ENCODE results near the gene SLC7A1.

SLC7A1 gene

GRCh38 chr13:29511980-29512379 is 83.5 kb downstream of the SLC7A1 start:
- DNase-seq = no peak

DNA sequence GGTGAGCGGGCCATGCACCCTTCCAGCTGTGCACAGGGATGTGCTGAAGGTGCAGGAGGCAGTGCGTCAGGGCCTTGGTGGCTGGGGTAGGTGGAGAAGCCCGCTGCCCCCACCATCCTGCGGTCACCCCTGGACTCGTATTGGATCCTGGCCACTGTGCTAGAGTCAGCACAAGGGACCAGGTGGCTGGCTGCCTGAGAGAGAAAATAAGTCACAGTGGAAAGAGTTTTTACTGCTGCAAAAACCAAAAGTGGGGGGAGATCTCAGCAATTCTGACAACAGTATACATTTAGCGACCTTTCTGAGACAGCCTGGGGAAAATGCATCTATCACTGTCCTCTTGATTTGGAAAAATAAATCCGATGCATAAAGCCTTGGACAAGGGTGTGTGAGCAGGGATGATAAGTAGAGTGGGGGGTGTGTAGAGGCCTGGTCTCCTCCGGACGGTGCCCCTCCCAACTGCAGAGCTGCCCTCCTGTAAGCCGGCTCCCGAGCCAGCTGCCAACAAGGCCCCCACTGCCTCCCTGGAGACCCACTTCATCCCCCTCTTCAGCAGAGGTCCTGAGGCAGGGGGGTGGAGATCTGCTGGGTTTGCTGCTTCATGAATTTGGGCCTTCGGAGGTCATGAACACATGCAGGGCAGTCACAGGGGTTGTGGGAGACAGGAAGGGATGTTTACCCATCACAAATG is 84.2 kb downstream of the SLC7A1 start:
- DNase-seq = no peak

DNA sequence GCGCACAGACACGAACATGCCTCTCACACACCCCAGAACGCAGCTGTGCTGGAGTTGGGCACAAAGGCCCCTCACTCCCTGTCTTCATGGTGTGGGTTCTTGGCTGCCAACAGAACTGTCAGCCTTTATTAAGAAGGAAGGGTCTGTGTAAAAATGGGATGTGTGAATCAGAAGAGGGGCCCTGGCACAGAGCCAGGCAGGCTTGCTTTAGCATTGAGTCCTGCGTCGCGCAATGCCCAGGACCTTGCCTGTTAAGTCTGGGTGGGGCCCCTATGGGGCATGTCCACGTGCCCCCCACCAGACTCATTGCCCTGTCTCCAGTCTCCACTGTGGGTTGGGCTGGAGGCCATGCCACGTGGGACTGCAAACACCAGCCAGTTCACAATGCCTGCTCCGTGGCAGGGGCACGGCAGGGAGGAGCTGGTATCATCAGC is 84.8 kb downstream of the SLC7A1 start:
- DNase-seq = peak in 9 of 51 donors; percentile 7 to 31 (median 15)

DNA sequence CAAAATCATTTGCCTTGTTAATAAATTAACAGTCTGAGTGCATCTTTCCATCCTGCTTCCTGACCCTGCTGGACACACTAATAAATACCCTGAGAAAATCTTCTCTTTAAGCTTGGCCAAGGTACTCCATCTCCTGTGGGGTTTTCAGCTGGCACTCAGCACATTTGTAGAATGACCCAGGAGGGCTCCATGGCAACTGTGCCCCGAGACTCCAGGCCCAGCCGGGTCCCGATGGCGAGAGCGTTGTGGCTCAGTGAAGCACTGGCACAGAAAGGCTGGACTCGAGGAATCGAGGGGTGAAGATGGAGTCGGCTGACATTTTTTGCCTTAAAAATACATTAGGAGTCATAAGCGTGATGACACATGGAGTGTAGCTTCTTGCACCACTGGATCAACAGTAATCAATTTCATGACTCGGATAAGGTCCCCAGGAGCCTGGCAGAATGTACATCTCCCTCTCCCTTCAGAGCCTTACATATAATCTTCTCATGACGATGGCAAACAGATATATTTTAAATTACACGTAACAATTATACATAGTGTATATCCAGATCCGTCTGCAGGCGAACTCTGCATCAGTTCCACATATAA is 85.4 kb downstream of the SLC7A1 start:
- peak in 21 of 51 donors; percentile 9 to 51 (median 29) for DNase-seq

GRCh38 chr13:29508876-29509252 is 86.6 kb downstream of the SLC7A1 start:
- DNase-seq = no peak

GRCh38 chr13:29508130-29508875 is 87.2 kb downstream of the SLC7A1 start:
- DNase-seq = peak; percentile 13 to 90 (median 69)

GRCh38 chr13:29507356-29507755 is 88.1 kb downstream of the SLC7A1 start:
- peak in 1 of 51 donors; percentile 17 for DNase-seq

GRCh38 chr13:29505950-29506349 is 89.5 kb downstream of the SLC7A1 start:
- no peak for DNase-seq

DNA sequence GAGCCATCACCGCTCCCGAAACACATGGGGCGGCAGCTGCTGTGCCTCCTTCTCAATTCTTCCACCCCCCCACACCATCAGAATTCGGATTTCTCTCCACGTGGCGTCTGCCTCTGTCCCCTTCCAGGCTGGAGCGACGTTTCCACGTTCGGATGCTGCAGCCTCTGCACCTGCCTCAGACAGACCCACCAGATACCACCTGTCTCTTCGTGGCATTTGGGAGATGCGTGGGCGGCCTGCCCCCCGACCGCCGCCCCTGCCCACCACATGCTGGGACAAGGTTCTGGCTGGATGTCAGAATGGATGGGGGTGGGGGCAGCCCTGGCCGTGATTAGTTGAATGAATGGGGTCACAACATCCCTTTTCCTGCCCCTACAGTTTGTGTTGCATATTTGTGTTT is 90.0 kb downstream of the SLC7A1 start:
- no peak for DNase-seq

DNA sequence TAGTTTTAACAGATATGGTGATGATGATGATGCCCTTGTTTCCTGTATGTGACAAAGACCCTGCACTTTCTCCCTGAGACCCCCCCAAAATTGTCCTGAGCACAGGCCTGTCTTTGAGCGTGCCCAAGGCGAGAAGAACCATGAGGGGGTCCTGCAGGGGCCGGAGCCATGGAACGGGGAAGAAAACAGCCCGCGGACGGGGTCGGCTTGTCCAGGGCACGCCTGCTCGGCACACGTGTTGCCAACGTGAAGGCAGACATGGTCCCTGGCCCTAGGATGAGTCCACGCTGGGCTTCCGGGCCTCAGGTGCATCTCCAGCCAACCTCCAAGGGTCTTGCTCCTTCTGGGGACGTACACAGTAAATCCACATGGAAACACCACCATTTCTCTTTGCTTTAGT is 90.8 kb downstream of the SLC7A1 start:
- no peak for DNase-seq

DNA sequence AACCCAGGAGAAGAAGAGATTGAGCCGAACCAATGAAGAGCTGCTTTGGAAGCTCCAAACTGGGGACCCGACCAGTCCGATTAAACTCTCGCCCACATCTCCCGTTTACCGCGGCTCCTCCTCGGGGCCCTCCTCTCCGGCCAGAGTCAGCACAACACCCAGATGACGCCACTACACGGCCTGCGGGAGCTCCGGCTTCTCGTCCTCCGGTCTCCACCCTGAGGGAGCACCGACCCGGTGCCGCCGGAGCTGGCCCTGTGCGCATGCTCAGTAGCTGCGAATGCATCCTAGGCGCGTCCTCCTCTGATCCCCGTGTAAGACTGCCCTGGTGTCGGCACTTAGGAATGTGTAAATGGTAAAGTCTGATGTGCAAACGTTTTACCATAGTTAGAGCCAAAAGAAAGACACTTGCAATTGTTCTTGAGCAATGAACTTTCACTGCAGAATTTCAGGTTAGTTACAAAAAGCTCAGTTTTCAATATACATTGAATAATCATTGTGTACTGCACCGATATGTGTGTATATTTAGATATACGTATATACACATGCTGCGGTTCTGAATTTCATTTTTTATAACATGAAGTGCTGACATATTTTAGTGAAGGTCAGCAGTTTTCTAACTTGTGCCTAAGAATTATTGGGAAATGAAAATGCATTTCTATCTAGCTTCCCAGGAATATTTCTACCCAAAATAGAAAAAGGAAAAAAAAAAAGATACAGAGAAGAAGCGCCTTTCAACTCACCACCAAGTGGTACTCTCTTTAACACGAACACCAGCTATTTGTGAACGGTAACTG is 92.2 kb downstream of the SLC7A1 start:
- DNase-seq = peak in 5 of 51 donors; percentile 15 to 34 (median 16)

DNA sequence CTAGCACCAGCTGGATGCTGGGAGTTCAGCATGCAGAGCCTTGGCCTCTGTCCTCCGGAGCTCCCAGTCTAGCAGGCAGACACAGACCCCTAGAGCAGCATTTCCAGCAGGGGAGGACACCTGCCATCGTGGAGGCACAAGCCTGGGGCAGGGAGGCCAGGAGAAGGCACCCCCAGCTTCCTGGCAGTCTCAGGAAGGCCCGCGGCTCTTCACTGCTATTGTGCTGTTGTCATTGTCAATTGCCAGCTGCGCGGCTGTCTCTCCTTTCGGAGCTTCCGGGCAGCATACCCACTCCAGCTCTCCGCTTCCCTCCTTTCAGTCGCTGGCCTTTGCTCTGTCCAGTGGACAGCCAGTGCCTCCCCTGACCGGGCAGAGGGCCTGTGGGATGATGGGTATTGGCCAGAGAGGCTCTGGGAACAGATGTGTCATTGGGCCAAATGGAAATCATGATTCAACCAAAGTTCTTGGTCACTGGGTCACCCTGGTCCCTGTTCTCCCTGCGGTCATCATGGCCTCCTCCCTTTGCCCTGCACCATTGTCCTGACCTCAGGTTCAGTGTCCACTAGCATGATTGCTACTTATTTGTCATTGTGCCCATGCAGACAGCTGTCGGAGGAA is 93.0 kb downstream of the SLC7A1 start:
- DNase-seq = no peak

DNA sequence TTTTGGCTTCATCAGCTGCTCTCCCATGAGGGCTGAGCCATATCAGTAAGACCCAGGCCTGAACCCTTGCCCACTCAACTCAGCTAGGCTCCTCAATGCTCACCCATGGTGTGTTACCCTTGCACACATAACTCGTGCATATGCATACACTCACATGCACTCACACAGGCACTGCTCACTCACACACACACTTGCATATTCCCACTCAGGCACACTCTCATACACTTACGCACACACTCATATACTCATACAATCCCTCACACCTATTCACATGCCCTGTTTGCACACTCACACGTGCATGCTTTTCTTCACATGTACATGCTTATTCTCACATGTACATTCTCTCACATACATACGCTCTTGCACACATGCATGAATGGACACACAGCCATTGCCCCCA is 93.8 kb downstream of the SLC7A1 start:
- DNase-seq = no peak

DNA sequence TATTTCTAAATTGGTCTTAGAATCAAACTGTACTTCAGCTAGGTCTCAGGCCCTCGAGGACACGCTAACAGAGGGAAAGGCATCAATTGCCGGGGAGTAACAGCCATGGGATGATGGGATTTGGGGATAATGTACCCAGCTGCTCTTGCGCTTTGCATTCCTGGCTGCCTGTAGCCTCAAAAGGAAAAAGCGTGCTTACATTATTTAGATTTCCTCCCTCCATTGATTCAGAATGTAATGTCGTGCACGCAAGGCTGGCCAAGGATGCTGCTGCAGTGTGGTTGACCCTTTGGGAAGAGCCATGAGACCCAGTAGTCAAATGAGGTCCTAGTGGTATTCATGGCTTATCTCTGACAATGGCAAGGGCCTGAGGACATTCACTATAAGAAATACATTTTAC is 95.1 kb downstream of the SLC7A1 start:
- DNase-seq = no peak

DNA sequence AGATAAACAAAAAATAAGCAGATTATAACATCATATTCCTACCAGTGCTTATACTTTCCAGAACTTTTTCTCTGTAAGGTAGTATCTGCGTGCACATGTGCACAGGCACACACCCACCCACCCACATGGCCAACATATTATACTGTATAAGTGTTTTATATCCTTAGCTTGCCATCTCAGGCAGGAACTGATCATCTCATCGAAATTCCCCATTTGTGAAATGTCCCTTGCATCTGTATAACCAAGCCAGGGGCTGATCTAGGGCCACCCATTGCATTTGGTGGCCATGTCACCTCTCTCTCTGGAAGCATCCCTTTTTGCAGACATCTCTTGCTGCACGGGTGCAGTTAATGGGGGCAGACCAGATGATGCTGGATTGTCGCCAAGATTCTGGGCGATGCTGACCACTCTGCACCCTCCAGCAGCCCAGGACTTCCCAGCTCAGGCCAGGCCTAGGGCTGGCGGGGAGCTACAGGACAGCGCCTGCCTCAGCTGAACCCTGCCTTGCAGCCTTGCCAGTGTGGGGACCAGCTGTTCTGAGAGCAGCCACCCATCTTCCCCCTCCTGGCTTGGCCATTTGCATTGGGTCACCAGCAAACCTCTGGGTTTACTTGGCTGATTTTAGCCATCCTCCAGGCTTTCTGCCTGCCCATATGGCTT is 95.9 kb downstream of the SLC7A1 start:
- DNase-seq = no peak

- DNase-seq = no peak
These were observed 97.0 kb downstream of the SLC7A1 start for GRCh38 chr13:29498426-29499040.

DNA sequence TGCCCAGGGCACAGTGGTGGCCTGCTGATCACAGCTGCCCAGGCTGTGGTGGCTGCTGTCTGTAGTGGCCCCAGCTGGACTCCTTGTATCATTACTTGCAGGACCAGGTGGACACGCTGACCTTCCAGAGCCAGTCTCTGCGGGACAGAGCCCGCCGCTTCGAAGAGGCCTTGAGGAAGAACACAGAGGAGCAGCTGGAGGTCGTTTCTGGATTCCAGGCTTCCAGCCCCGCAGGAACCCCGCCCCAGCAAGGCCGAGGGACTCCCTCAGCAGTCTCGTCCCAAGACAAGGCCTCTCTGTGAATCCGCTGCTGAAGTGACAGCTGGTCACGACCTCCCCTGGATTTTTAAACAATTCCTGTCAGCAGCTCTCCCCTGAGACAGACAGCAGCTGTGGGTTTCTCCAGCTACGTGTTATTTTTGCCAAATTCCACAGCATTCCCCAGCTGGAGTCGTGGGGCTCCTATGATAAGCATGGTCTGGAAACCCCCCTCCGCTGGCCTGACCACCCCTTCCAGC is 98.3 kb downstream of the SLC7A1 start:
- no peak for DNase-seq

- peak in 1 of 51 donors; percentile 14 for DNase-seq
These were observed 99.2 kb downstream of the SLC7A1 start for GRCh38 chr13:29496241-29496712.

DNA sequence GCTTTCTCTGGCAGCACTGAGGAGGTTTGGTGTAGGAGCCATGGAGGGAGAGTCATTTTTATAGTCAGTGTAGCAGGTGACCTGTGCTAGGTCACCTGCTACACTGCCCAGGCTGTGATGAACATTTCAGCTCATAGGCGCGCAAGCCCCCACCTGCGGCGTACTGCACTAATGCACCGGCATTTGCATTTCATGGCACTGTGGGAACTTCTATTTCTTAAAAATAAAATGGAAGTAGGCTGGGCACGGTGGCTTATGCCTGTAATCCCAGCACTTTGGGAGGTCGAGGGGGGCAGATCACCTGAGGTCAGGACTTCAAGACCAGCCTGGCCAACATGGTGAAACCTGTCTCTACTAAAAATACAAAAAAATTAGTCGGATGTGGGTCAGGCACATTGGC is 101.0 kb downstream of the SLC7A1 start:
- DNase-seq = no peak

- DNase-seq = no peak
These were observed 101.7 kb downstream of the SLC7A1 start for GRCh38 chr13:29493796-29494195.
